Heart left ventricle (tissue), 16 donors: ENCODE data around the gene PSMF1. TPM values are rescaled to one million over a fixed set of nuclear protein-coding genes. Genes with fewer than 3 reads are reported as not detected.
A peak's percentile ranks its signal among the peaks of the same experiment; 100 is the strongest.
"Not testable (repeated sequence)": the region's sequence is repeated elsewhere in the genome, so short reads cannot be mapped to it uniquely, and the experiment has no call there.

Experiments
- ATAC-seq, 4 donors: fragments of 200-7000 bp; cut with Tn5 transposase; one replicate each; pipeline ENCODE4 v1.9.1; 2020 to 2022; ENCODE audit warnings: moderate library complexity in 4 of 4, mild to moderate bottlenecking in 3 of 4, moderate number of reproducible peaks in 1 of 4
- DNase-seq, 5 donors: peaks; one replicate each; pipeline ENCODE4 v3.0.0-alpha.2; 2020
- H3K27ac ChIP-seq, 12 donors: fragments of 200-600 bp; sonication (generic) in 4 of 12; one replicate each; pipeline versions ENCODE4 v1.5.0 to v1.8.0; 2016 to 2022; ENCODE audit warnings: mild to moderate bottlenecking in 2 of 12
- H3K27me3 ChIP-seq, 9 donors: fragments of 200-600 bp; sonication (generic) in 2 of 9; one replicate each; pipeline versions ENCODE4 v1.5.1 to v1.8.0; 2016 to 2022; ENCODE audit warnings: mild to moderate bottlenecking in 3 of 9
- H3K36me3 ChIP-seq, 9 donors: fragments of 200-600 bp; sonication (generic) in 2 of 9; one replicate each; pipeline versions ENCODE4 v1.5.0 to v1.8.0; 2018 to 2022; ENCODE audit warnings: mild to moderate bottlenecking in 2 of 9
- H3K4me1 ChIP-seq, 12 donors: fragments of 200-600 bp; sonication (generic) in 4 of 12; one replicate each; pipeline versions ENCODE4 v1.5.0 to v1.8.0; 2016 to 2022; ENCODE audit warnings: mild to moderate bottlenecking in 3 of 12
- H3K4me3 ChIP-seq, 12 donors: fragments of 200-600 bp; sonication (generic) in 4 of 12; one replicate each; pipeline versions ENCODE4 v1.5.0 to v1.8.0; 2017 to 2022; ENCODE audit warnings: mild to moderate bottlenecking in 9 of 12, moderate library complexity in 4 of 12
- H3K9me3 ChIP-seq, 12 donors: fragments of 200-600 bp; sonication (generic) in 4 of 12; one replicate each; pipeline versions ENCODE4 v1.5.0 to v1.8.0; 2016 to 2022; ENCODE audit warnings: mild to moderate bottlenecking in 1 of 12
- CTCF ChIP-seq, 12 donors: fragments of 200-600 bp; sonication (generic) in 4 of 12; IDR thresholded peaks; one replicate each; pipeline versions ENCODE4 v1.5.0 to v1.8.0; 2018 to 2022; ENCODE audit warnings: antibody characterized with exemption in 12 of 12, mild to moderate bottlenecking in 5 of 12
- POLR2A ChIP-seq, 2 donors: fragments of 450-650 bp; IDR thresholded peaks; one replicate each; pipeline ENCODE4 v1.6.1; 2017; ENCODE audit warnings: antibody characterized with exemption in 2 of 2, mild to moderate bottlenecking in 2 of 2, moderate library complexity in 2 of 2
- WGBS, 4 donors: extraction: QIAGEN DNeasy Blood & Tissue Kit in 2 of 4; methylation state at CpG; one replicate each; pipeline versions ENCODE4 v1.1.5 to v1.1.7; 2013 to 2018; 5-methylcytosine and 5-hydroxymethylcytosine counted together
- intact Hi-C, 10 donors: fragments of 100-400 bp; cut with DNase I; formaldehyde crosslinking; loops; one replicate each; pipeline versions ENCODE4 v1.11.1 to v1.14.2; 2022
- polyA plus RNA-seq, 2 donors: library from polyadenylated mRNA; stranded (reverse); fragments of 200-250 nt; gene quantifications; one replicate each; pipeline ENCODE4 v1.2.3, GENCODE V29; 2013
- total RNA-seq, 9 donors: library from RNA; depleted of rRNA in 2 of 9; stranded (reverse); fragments of >200 nt in 2 of 9; fragmentation: NEBNext Ultra II Directional in 3 of 9; extraction: Animal tissue kit (Norgen Biotek cat#: 25700) in 3 of 9; gene quantifications; one replicate each; pipeline versions ENCODE4 v1.1.0 to v1.2.4, GENCODE V29; 2016 to 2023
- donor health status: ischemic (EF 13 %, LVEDD 7.1; RV severe dilation, severe dysfunction).
- donor health status: healthy with polysubstance abuse.
- donor health status: DM: no; HTN: yes; CAD: no.
- donor health status: DM: no; HTN: no; CAD: no.
- donor health status: ischemic (EF 25% LVEDD 6.9; RV normal size, moderate dysfunction).
- donor health status: ischemic (EF 25% LVEDD 5.7; RV mildly dilated, moderate dysfunction).
- donor health status: healthy.
- donor health status: DM: yes; HTN: yes; CAD: no.
- donor health status: ischemic (EF 35%, LVEDD 5.7; RV mildly dilated, moderate dysfunction).
- donor health status: nonischemic (EF 11% LVEDD 7.7; RV severe dilation, severe dysfunction).
- donor health status: DM: yes; HTN: yes; CAD: no.
- donor health status: PGD.
- donor health status: ischemic (EF 29% LVEDD 5.4; RV normal size, mild dysfunction).
- donor health status: nonischemic (EF 23%, LVEDD 6.1; RV moderate dilation, normal function).

Gene PSMF1
- total and polyA plus RNA-seq, 11 donors: 24.6 to 184 (median 133) TPM

GRCh38 chr20:1137236-1137635, 18.8 kb downstream of the PSMF1 start:
- H3K27me3 ChIP-seq: no peaks in the 10 kb centered on the region
- intact Hi-C loops: no loop called here
- no peak for TF ChIP-seq CTCF (IDR thresholded peaks at IDR 0.05)
- TF ChIP-seq POLR2A (IDR thresholded peaks at IDR 0.05): no peak
- peaks cover 2 to 94% (median 81%) of the 10 kb centered on the region in 9 donors for H3K36me3 ChIP-seq
- DNase-seq (no peak), ATAC-seq (no peak)
- WGBS, 4 donors: 70 to 83% (median 78%) methylated on average over 4 of the region's 4 CpGs
- no peak overlapping the region for H3K27ac ChIP-seq
- peaks cover 0 to 8% (median 0%) of the 10 kb centered on the region in 12 donors for H3K9me3 ChIP-seq
- H3K4me3 ChIP-seq: no peak overlapping the region
- peaks cover 0 to 4% (median 0%) of the 10 kb centered on the region in 12 donors for H3K4me1 ChIP-seq

DNA sequence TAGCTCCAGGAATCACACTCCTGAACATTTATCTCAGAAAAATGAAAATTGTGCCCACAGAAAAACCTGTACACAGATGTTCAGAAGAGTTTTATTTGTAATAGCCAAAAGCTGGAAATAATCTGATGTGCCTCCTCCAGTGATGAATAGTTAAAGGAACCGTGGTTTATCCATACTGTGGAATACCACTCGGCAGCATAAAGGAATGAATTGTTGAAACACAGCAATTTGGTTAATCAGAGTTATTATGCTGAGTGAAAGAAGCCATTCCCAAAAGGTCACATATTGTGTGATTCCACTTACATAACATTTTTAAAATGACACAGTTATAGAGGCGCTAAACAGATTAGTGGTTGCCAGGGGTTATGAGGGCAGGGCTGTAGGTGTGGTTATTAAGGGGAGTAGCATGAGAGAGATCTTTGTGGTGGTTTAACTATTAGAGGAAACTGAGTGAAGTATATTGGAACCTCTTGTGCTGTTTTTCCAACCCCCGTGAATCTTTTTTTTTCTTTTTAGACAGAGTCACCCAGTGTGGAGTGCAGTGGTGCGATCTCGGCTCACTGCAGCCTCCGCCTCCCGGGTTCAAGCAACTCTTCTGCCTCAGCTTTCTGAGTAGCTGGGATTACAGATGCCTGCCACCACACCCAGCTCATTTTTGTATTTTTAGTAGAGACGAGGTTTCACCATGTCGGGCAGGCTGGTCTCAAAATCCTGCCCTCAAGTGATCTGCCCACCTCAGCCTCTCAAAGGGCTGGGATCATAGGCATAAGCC, 26.2 kb downstream of the PSMF1 start:
- H3K4me3 ChIP-seq: no peak overlapping the region
- H3K27me3 ChIP-seq: no peaks in the 10 kb centered on the region
- intact Hi-C loops: no loop called here
- TF ChIP-seq CTCF (IDR thresholded peaks at IDR 0.05): no peak
- no peak for TF ChIP-seq POLR2A (IDR thresholded peaks at IDR 0.05)
- ATAC-seq (peak in 3 of 4 donors; percentile 41 to 70 (median 42)), DNase-seq (no peak)
- WGBS, 4 donors: 72 to 86% (median 80%) methylated on average over 10 of the region's 10 CpGs
- no peaks in the 10 kb centered on the region for H3K9me3 ChIP-seq
- H3K36me3 ChIP-seq: peaks cover 2 to 90% (median 54%) of the 10 kb centered on the region in 9 donors
- H3K27ac ChIP-seq: no peak overlapping the region
- H3K4me1 ChIP-seq: peaks cover 0 to 17% (median 5%) of the 10 kb centered on the region in 12 donors

DNA sequence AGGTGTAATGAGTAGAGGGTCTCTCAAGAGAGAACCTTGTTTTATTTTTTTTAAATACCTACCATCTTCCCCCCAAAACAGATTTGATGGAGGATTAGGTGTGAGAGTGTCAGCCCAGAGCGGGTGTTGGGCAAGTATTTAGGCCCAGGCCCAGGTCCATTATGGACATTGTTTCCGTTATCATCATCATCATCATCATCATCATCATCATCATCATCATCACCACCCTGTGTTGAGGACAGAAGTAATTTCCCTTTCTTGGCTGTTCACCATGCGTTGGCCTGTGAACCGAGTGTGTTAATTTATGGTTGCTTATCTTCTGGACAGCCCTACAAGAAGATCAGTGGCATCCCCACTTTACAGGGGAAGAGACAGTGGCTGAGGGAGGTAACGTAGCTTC, 28.6 kb downstream of the PSMF1 start:
- ATAC-seq: no peak
- peaks cover 0 to 79% (median 50%) of the 10 kb centered on the region in 9 donors for H3K36me3 ChIP-seq

GRCh38 chr20:1149812-1150211, 31.4 kb downstream of the PSMF1 start:
- ATAC-seq, DNase-seq, H3K4me3 ChIP-seq, H3K9me3 ChIP-seq, H3K27ac ChIP-seq, intact Hi-C loops, H3K27me3 ChIP-seq: not testable (repeated sequence)
- WGBS, 4 donors: 84 to 99% (median 94%) methylated on average over 2 of the region's 2 CpGs
- peaks cover 0 to 85% (median 53%) of the 10 kb centered on the region in 9 donors for H3K36me3 ChIP-seq
- H3K4me1 ChIP-seq: peaks cover 0 to 19% (median under 1%) of the 10 kb centered on the region in 12 donors

More for the DNA sequence above, 28.6 kb downstream of the PSMF1 start:
- no peak for DNase-seq
- Histone ChIP-seq H3K27ac (no peak overlapping the region), H3K4me3 (no peak overlapping the region), H3K27me3 (no peaks in the 10 kb centered on the region), H3K9me3 (no peaks in the 10 kb centered on the region), H3K4me1 (peaks cover 0 to 17% (median 5%) of the 10 kb centered on the region in 12 donors)
- 81 to 94% (median 91%) methylated on average over 5 of the region's 5 CpGs for WGBS, 4 donors
- TF ChIP-seq CTCF (IDR thresholded peaks at IDR 0.05): no peak
- no peak for TF ChIP-seq POLR2A (IDR thresholded peaks at IDR 0.05)
- intact Hi-C loops: no loop called here
